ENCODE measurements around the gene ECE1. TPM values are rescaled to one million over a fixed set of nuclear protein-coding genes. Genes with fewer than 3 reads are reported as not detected.

The ECE1 gene
- total RNA-seq, 2 donors from 2014 or later: 75.4 to 219 TPM

DNA sequence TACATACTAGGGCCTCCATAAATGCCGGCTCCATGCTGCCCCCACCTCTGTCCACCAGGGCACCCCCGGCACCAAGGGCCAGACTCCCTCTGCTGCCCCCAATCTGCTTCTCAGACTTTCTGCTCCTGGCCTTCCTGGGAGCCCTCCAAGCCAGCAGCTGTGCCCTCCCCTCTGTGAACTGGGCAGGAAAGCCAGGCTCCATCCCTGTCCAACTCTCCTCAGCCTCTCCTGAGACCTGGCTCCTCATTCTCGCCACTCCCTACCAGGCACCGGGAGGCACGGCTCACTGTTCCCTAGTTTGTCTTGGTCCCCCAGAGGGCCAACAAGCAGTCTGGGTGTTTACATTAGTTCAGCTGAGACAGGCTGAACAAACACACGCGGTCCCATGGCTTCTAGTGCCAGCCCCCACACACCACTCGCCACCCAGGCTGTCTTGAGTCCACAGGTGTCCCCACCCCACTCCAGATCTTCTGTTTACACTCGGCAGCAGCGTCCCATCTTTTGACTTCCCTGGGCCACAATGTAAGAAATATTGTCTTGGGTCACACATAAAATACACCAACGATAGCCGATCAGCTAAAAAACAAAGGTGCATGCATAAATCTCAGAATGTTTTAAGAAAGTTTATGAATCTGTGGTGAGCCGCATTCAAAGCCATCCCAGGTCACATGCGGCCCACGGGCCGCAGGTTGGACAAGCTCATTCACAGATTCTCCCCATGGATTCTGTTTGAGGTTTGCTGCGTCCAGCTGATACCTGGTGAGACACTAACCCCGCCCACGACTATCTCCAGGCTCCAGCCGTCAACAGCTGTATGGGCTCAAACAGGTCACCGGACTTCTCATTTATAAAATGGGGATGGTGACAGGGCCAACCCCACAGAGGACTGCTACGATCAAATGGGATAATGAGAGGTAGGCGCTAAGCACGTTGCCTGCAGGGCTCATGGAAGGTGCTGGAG is 29.5 kb upstream of the ECE1 start:
- Mint-ChIP-seq H3K27ac (peak overlapping the region; percentile 8), H3K27me3 (no peaks in the 10 kb centered on the region)

DNA sequence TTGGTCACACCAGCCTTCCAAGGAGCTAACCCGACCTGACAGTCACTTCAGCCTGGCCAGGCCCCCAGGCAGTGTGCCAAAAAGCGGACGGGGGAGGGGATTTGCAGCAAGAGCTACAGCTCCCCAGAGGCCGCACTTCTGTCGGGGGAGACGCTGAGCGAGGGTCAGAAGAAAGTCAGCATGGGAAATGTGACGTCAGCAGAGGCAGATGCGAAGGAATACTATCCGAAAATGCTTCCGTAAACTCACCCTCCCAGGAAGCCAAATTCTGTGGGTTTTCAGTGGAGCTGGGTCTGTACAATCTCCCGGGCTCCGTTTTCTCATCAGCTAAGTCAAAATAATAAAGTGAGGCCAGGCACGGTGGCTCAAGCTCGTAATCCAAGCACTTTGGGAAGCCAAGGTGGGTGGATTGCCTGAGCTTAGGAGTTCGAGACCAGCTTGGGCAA is 28.5 kb upstream of the ECE1 start:
- Mint-ChIP-seq H3K4me3 (no peak overlapping the region), H3K27me3 (no peaks in the 10 kb centered on the region), H3K9me3 (no peaks in the 10 kb centered on the region), H3K4me1 (peaks cover 33% of the 10 kb centered on the region), H3K36me3 (ENCODE audit: low read depth) (peaks cover 76% of the 10 kb centered on the region), H3K27ac (no peak overlapping the region)
- ATAC-seq (replicated peaks): no peak

More for the DNA sequence above, 29.5 kb upstream of the ECE1 start:
- ATAC-seq (replicated peaks): no peak
- Mint-ChIP-seq H3K4me1 (peaks cover 34% of the 10 kb centered on the region), H3K4me3 (no peak overlapping the region), H3K36me3 (ENCODE audit: low read depth) (peaks cover 81% of the 10 kb centered on the region), H3K9me3 (no peaks in the 10 kb centered on the region)

DNA sequence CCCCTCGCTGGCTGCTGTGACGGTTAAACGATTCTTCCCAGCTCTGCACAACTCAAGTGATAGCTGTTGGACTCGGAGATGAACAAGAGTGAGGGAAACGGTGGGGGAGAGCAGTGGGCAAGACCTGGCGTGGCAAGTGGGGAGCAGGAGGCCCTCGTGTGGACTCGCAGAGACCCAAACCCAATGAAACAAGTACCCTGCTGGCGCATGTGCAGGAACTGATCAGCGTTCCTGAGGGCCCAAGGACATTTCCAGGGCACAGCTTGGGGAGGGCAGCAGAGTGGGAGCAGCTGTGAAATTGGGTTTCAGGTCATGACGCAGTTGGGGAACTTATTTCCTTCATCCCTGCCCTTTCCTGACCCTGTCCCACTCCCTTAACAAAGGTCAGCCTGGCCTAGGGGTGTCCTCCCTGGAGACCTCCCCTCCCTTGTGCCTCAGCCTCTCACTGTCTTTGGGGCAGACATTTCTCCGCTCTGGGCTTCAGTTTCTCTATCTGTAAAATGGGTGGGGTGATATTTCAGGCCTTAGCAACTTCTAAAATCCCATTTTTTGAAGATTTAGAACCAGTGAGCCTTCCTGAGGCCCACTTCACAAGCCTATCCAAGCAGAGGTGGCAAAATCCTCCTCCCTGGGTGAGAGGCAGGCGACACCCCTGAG is 27.9 kb upstream of the ECE1 start:
- ATAC-seq (replicated peaks): no peak
- no peak overlapping the region for H3K4me3 Mint-ChIP-seq

DNA sequence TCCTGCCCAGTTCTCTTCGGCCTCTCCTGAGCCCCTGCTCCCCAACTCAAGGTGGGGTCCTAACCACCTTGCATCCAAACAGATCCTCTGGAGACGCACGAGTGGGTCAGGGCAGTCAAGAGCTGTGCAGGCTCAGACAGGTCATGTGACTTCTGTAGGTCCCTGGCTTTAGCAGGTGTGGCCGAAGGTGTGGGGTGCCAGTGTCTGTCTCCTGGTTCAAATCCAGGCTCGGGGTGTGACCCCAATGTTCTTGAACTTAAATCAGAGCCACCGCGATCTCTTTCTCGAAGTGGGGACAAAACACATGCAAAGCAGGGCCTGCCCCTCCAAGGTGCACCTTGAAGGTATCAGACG is 27.4 kb upstream of the ECE1 start:
- Mint-ChIP-seq H3K27me3 (no peaks in the 10 kb centered on the region), H3K4me3 (no peak overlapping the region), H3K9me3 (no peaks in the 10 kb centered on the region), H3K4me1 (peaks cover 31% of the 10 kb centered on the region), H3K36me3 (ENCODE audit: low read depth) (peaks cover 69% of the 10 kb centered on the region), H3K27ac (no peak overlapping the region)
- ATAC-seq (replicated peaks): no peak

More for the DNA sequence above, 27.9 kb upstream of the ECE1 start:
- Mint-ChIP-seq H3K9me3 (no peaks in the 10 kb centered on the region), H3K36me3 (ENCODE audit: low read depth) (peaks cover 74% of the 10 kb centered on the region), H3K27ac (no peak overlapping the region), H3K27me3 (no peaks in the 10 kb centered on the region), H3K4me1 (peaks cover 31% of the 10 kb centered on the region)

DNA sequence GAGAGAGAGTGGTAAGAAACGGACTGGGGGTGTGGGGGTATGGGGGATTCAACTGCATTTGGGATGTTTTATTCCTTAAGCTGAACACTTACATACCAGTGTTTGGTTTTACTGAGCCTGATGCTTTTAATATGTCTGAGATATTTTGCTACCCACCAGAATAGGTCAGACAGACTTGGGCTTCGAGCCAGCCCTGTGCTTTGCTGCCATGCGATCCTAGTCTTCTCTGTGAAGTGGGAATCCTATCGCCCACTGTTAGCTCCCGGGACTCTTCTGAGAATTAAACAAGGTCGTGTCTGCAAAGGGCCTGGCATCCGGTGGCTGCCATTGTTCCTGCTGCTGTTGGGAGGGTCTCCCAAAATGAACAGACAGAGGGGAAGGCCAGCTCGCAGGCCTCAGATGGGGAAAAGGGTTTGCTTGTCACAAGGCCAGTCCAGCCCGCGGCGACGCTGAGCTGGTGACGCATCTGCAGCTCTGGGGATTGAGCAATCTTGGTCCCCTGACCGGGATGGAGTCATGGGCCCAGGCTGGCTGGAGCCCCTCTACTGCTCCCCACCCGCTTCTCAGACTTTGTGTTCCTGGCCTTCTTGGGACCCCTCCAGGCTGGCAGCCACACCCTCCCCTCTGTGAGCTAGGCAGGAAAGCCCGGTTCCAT is 26.9 kb upstream of the ECE1 start:
- ATAC-seq (replicated peaks): no peak
- H3K4me1 Mint-ChIP-seq: peaks cover 31% of the 10 kb centered on the region
- H3K27me3 Mint-ChIP-seq: no peaks in the 10 kb centered on the region
- H3K4me3 Mint-ChIP-seq: no peak overlapping the region
- peaks cover 64% of the 10 kb centered on the region for H3K36me3 Mint-ChIP-seq (ENCODE audit: low read depth)
- no peaks in the 10 kb centered on the region for H3K9me3 Mint-ChIP-seq
- H3K27ac Mint-ChIP-seq: no peak overlapping the region

DNA sequence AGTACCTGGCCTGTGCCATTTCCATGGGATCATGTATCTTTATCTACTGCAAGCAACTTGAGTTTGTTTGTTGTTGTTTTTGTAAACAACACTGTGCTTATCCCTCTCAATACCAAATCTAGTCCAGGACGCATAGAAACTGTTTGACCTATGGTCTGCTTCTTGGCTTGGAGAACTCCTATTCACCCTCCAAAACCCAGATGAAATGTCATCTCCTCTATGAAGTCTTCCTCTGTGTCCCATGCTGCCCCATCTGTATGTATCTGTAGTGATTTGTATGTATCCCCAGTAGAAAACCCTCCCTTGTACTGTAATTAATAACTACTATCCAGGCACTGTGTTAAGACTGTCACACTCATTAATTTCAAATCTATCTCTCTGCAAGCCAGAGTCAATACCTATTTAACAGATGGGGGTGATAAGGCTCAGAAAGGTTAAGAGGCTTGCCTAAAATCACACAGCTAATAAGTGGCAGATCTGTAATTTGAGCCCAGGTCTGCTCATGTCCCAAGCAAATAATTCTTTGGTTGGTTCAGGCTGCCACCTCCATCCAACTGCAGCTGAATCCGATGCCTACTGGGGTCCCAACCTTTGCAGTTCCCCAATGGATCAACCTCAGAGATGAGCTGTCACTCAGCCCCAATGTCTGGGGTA is 24.6 kb upstream of the ECE1 start:
- H3K27me3 Mint-ChIP-seq: no peaks in the 10 kb centered on the region
- peaks cover 34% of the 10 kb centered on the region for H3K4me1 Mint-ChIP-seq
- ATAC-seq (replicated peaks): no peak
- no peak overlapping the region for H3K4me3 Mint-ChIP-seq
- H3K36me3 Mint-ChIP-seq (ENCODE audit: low read depth): peaks cover 61% of the 10 kb centered on the region
- H3K27ac Mint-ChIP-seq: peak overlapping the region; percentile 78
- no peaks in the 10 kb centered on the region for H3K9me3 Mint-ChIP-seq

DNA sequence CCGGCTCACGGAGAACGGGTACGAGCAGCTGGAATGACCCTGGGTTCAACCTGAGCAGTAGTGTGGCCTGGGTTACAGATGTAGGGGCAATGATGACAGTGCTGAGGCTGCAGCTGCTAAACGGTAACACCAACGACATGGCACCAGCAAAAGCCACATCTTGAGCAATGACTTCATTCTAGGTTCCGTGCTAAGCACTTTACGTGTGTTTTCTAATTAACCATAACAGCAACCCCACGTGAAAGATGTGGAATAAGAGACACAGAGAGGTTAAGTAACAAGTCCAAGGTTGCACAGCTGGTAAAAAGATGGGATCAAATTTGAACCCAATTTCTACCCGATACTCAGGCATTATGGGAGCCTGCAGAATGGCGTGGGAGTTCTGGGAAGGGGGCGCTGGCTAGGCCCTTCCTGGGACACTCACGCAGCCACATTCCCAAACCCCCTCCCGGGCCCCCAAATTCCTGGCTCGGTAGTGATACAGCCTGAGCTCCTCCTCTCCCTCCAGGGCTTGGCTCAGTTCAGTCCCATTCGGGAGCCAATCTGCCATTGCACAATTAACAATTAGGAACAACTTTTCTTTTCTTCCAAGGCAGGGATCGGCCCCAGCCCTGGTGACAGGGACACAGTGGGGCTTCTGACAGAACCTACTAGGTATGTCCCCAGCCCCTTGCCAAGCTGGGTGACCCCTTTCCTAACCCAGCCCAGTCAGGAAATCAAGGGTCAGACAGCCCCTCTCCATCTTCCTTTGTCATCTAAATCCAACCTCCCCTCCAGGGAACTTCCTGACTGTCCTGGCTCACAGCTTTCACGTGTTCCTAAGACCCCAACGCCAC is 23.8 kb upstream of the ECE1 start:
- Mint-ChIP-seq H3K27ac (peak overlapping the region; percentile 78), H3K9me3 (no peaks in the 10 kb centered on the region), H3K4me3 (no peak overlapping the region), H3K27me3 (no peaks in the 10 kb centered on the region), H3K4me1 (peaks cover 28% of the 10 kb centered on the region), H3K36me3 (ENCODE audit: low read depth) (peaks cover 60% of the 10 kb centered on the region)
- no peak for ATAC-seq (replicated peaks)

DNA sequence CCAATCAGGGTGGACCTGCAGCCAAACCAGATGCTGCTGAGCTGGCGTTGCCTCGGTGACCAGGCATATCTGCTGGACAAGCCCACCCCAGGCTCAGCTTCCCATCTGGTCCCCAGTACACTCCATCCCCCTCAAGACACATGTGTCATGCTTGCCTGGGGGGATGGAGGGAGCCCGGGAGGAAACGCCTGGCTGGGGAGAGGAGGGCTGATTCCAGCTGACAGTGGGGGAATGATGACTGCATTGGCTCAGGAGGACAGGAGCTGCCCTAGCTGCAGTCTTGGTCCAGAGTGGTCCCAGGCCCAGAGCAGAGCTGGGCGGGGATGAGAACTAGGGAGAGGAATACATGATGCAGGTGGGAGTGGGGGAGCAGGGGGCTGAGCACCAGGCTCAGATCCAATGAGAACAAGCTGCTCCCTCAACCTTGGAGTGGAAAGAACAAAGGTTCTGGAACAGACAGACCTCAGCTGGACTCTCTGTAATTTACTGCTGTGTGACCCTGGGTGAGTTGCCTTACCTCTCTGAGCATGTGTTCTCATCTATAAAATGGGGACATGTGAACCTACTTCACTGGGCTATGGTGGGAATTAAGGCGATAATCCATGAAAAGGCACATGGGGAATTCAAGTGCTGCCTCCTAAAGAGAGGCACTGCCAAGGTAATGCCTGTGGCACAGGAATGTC is 23.1 kb upstream of the ECE1 start:
- H3K36me3 Mint-ChIP-seq (ENCODE audit: low read depth): peaks cover 53% of the 10 kb centered on the region
- H3K27ac Mint-ChIP-seq: peak overlapping the region; percentile 36
- no peaks in the 10 kb centered on the region for H3K9me3 Mint-ChIP-seq
- peaks cover 28% of the 10 kb centered on the region for H3K4me1 Mint-ChIP-seq
- no peak overlapping the region for H3K4me3 Mint-ChIP-seq
- ATAC-seq (replicated peaks): no peak
- no peaks in the 10 kb centered on the region for H3K27me3 Mint-ChIP-seq

DNA sequence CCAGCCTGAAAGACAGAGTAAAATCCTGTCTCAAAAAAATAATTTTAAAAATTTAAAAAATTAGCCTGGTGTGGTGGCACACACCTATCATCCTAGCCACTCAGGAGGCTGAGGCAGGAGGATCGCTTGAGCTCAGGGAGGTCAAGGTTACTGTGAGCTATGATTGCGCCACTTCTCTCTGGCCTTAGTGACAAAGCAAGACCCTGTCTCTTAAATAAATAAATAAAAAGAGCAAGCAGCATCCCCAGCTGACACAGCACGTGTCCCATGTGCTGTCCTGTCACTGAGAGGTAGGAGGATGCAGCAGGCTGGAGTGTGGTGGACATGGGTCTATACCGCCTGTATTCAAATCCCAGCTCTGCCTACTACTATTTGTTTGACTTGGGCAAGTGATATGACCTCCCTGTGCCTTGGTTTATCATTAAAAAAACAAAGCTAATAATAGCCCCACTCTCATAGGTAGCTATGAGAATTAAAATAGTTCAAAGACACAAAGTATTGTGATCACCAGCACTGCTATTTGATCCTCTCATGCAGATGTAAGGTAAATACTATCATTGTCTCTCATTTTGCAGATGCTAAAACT is 22.2 kb upstream of the ECE1 start:
- no peaks in the 10 kb centered on the region for H3K27me3 Mint-ChIP-seq
- H3K9me3 Mint-ChIP-seq: no peaks in the 10 kb centered on the region
- no peak overlapping the region for H3K4me3 Mint-ChIP-seq
- no peak for ATAC-seq (replicated peaks)
- H3K4me1 Mint-ChIP-seq: peaks cover 30% of the 10 kb centered on the region
- H3K36me3 Mint-ChIP-seq (ENCODE audit: low read depth): peaks cover 44% of the 10 kb centered on the region
- H3K27ac Mint-ChIP-seq: peak overlapping the region; percentile 36

DNA sequence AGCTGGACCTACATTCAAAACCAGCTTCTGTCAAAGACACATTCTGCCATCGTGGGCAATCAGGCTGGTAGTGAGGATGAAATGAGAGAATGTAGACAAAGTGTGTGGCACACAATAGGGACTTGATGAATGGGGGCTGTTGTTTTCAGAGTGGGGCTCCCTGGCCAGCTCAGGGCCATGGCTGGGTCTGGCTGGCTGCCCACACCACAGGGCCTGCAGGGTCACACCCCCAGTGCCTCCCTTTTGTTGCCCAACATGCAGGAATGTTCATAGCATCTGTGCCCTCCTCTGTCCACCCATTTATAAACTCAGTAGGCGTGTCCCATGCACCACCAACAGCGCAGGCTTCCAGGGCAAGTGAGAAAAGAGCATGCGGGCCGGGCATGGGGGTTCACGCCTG is 20.8 kb upstream of the ECE1 start:
- H3K4me3 Mint-ChIP-seq: peak overlapping the region; percentile 6
- peaks cover 29% of the 10 kb centered on the region for H3K36me3 Mint-ChIP-seq (ENCODE audit: low read depth)
- H3K9me3 Mint-ChIP-seq: no peaks in the 10 kb centered on the region
- ATAC-seq (replicated peaks): no peak
- no peaks in the 10 kb centered on the region for H3K27me3 Mint-ChIP-seq
- H3K27ac Mint-ChIP-seq: peak overlapping the region; percentile 81
- peaks cover 31% of the 10 kb centered on the region for H3K4me1 Mint-ChIP-seq

DNA sequence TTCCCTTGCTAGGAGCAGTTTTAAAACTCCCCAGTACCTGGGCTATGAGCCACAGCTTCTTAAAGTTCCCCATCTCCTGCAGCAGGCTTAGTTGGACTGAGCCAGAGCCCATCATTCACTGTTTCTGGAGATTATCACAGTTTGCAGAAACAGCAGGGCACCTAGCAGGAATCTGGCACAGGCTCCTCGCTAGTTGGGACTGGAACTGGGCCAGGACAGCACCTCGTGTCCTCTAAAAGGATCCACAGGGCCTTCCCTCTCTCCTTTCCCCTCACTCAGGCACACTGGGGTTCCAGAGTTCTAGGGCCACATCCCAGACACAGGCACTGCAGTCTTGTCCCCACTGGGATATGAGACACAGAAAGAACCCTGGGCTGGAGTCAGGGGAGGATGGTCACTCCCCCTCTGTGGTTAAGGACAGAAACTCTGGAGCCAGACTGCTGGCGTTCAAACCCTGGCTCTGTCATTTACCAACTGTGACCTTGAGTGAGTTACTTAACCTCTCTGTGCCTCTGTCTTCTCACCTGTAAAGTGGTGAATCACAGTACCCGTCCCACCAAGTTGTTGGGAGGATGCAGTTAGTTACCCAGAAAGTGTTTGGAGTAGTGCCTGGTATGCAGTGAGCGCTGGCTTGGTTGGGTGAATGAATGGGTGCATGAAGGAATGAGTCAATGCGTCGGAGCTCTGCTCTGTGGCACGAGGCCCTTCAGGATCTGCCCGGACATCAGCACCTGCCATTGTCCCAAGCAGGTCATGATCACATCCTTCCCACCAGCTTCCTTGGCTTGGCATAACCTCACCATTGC is 18.8 kb upstream of the ECE1 start:
- peaks cover 37% of the 10 kb centered on the region for H3K4me1 Mint-ChIP-seq
- peak; percentile 21 for ATAC-seq (replicated peaks)
- no peak overlapping the region for H3K27ac Mint-ChIP-seq
- no peak overlapping the region for H3K4me3 Mint-ChIP-seq
- H3K27me3 Mint-ChIP-seq: no peaks in the 10 kb centered on the region
- H3K9me3 Mint-ChIP-seq: no peaks in the 10 kb centered on the region
- peaks cover 33% of the 10 kb centered on the region for H3K36me3 Mint-ChIP-seq (ENCODE audit: low read depth)

DNA sequence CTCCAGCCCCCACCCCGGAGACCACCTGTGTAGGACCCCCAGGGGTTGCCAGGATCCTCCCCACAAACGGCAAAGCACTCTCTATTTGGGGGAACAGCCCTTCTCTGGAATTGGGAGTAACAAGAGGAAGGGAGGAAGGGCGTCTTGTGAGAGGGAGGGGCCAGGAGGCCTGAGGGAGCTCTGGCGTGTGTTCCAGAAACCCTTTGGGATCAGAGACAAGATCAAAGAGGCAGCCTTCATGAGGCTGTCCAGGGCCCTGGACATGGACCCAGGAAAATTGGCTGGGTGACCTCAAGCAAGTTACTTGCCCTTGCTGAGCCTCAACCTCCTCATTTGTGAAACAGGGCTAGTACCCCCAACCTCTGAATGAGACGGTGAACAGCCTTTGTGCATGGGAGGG is 18.1 kb upstream of the ECE1 start:
- H3K4me3 Mint-ChIP-seq: no peak overlapping the region
- H3K27me3 Mint-ChIP-seq: no peaks in the 10 kb centered on the region
- H3K9me3 Mint-ChIP-seq: no peaks in the 10 kb centered on the region
- peak overlapping the region; percentile 42 for H3K27ac Mint-ChIP-seq
- H3K36me3 Mint-ChIP-seq (ENCODE audit: low read depth): peaks cover 33% of the 10 kb centered on the region
- peaks cover 32% of the 10 kb centered on the region for H3K4me1 Mint-ChIP-seq
- no peak for ATAC-seq (replicated peaks)

Measured in activated T-helper 17 cell treated with anti-CD3 and anti-CD28 coated beads, Interleukin-2, amount 50 U/mL, for 72 hours (primary cell).